OCI-LY3 (cell line): ENCODE measurements around the gene NOS1AP.

Experiments used
- H2AFZ ChIP-seq: fragments of 200-600, 300-600 bp; shearing (Covaris generic); 2 replicates; pipeline ENCODE4 v1.6.0; 2014; ENCODE audit warnings: antibody characterized with exemption, low read depth, low read length
- H3K27ac ChIP-seq: fragments of 200-600, 300-600 bp; sonication (generic); 2 replicates; pipeline ENCODE4 v1.5.1; 2014; ENCODE audit warnings: mild to moderate bottlenecking, low read length, moderate library complexity, mixed read lengths
- H3K27me3 ChIP-seq: fragments of 200-600, 300-600 bp; sonication (generic); 2 replicates; pipeline ENCODE4 v1.6.1; 2014; ENCODE audit warnings: low read depth, low read length, mixed read lengths
- H3K36me3 ChIP-seq: fragments of 200-600, 300-600 bp; sonication (generic); replicated peaks from 2 replicates; pipeline ENCODE3; 2014; ENCODE audit warnings: low read depth, low read length, mixed read lengths
- H3K4me1 ChIP-seq: fragments of 300-600, 200-600 bp; sonication (generic); 2 replicates; pipeline ENCODE4 v1.6.1; 2014; ENCODE audit warnings: low read length, mixed read lengths
- H3K4me2 ChIP-seq: fragments of 200-600, 300-600 bp; sonication (generic); 2 replicates; pipeline ENCODE4 v1.6.1; 2014; ENCODE audit warnings: low read length, mixed read lengths
- H3K4me3 ChIP-seq: fragments of 300-600, 200-600 bp; sonication (generic); 2 replicates; pipeline ENCODE4 v1.5.1; 2014; ENCODE audit warnings: antibody characterized with exemption, mild to moderate bottlenecking, low read length, moderate library complexity
- H3K79me2 ChIP-seq: fragments of 300-600, 200-600 bp; shearing (Covaris generic); 2 replicates; pipeline ENCODE4 v1.6.1; 2014; ENCODE audit warnings: mild to moderate bottlenecking, low read length, mixed read lengths
- H3K9ac ChIP-seq: fragments of 300-600, 200-600 bp; shearing (Covaris generic); 2 replicates; pipeline ENCODE4 v1.6.0; 2014; ENCODE audit warnings: mild to moderate bottlenecking, low read length, moderate library complexity
- H3K9me3 ChIP-seq: fragments of 200-600, 300-600 bp; shearing (Covaris generic); 2 replicates; pipeline ENCODE4 v1.6.1; 2014; ENCODE audit warnings: low read length, mixed read lengths; ENCODE audit not compliant: insufficient read depth
- H4K20me1 ChIP-seq: fragments of 200-600, 300-600 bp; sonication (generic); 2 replicates; pipeline ENCODE4 v1.6.1; 2016; ENCODE audit warnings: low read length, mixed read lengths; ENCODE audit not compliant: insufficient read depth
- CTCF ChIP-seq: fragments of 200-600, 300-600 bp; sonication (generic); IDR thresholded peaks from 2 replicates; pipeline ENCODE4 v1.5.1; 2014; ENCODE audit warnings: antibody characterized with exemption, low read length, low read depth
- EZH2phosphoT487 ChIP-seq: fragments of 200-600 bp; shearing (Covaris generic); IDR thresholded peaks from 2 replicates; pipeline ENCODE4 v1.6.1; 2018; ENCODE audit warnings: antibody characterized with exemption, mixed run types, low read depth

NOS1AP gene

GRCh38 chr1:162279136-162279498 is 209.6 kb downstream of the NOS1AP start:
- H3K79me2 ChIP-seq: no peaks in the 10 kb centered on the region
- no peak overlapping the region for H3K9ac ChIP-seq
- no peaks in the 10 kb centered on the region for H3K4me1 ChIP-seq
- H3K27ac ChIP-seq: no peak overlapping the region
- no peak overlapping the region for H2AFZ ChIP-seq
- H4K20me1 ChIP-seq: no peaks in the 10 kb centered on the region
- TF ChIP-seq EZH2phosphoT487: no peak
- TF ChIP-seq CTCF: no peak
- no peak overlapping the region for H3K4me2 ChIP-seq
- H3K36me3 ChIP-seq: no peaks in the 10 kb centered on the region
- peaks cover 47% of the 10 kb centered on the region for H3K27me3 ChIP-seq
- no peaks in the 10 kb centered on the region for H3K9me3 ChIP-seq
- no peak overlapping the region for H3K4me3 ChIP-seq

- Histone ChIP-seq H3K4me1 (no peaks in the 10 kb centered on the region), H2AFZ (no peak overlapping the region), H3K79me2 (no peaks in the 10 kb centered on the region), H3K4me2 (no peak overlapping the region), H4K20me1 (no peaks in the 10 kb centered on the region), H3K27me3 (peaks cover 68% of the 10 kb centered on the region), H3K9me3 (no peaks in the 10 kb centered on the region), H3K9ac (no peak overlapping the region), H3K4me3 (no peak overlapping the region), H3K27ac (no peak overlapping the region), H3K36me3 (no peaks in the 10 kb centered on the region)
- TF ChIP-seq CTCF (no peak), EZH2phosphoT487 (no peak)
Measured at GRCh38 chr1:162281426-162281825, 211.9 kb downstream of the NOS1AP start.

GRCh38 chr1:162283657-162284056 is 214.2 kb downstream of the NOS1AP start:
- no peak overlapping the region for H2AFZ ChIP-seq
- no peaks in the 10 kb centered on the region for H3K9me3 ChIP-seq
- H3K36me3 ChIP-seq: no peaks in the 10 kb centered on the region
- H3K4me1 ChIP-seq: no peaks in the 10 kb centered on the region
- H3K27me3 ChIP-seq: peaks cover 68% of the 10 kb centered on the region
- no peak overlapping the region for H3K27ac ChIP-seq
- no peak overlapping the region for H3K4me3 ChIP-seq
- no peak overlapping the region for H3K9ac ChIP-seq
- no peak for TF ChIP-seq CTCF
- no peak for TF ChIP-seq EZH2phosphoT487
- H3K79me2 ChIP-seq: no peaks in the 10 kb centered on the region
- no peaks in the 10 kb centered on the region for H4K20me1 ChIP-seq
- no peak overlapping the region for H3K4me2 ChIP-seq

- Histone ChIP-seq H3K4me3 (no peak overlapping the region), H3K9ac (no peak overlapping the region), H4K20me1 (no peaks in the 10 kb centered on the region), H3K9me3 (no peaks in the 10 kb centered on the region), H2AFZ (no peak overlapping the region), H3K79me2 (no peaks in the 10 kb centered on the region), H3K27ac (no peak overlapping the region), H3K4me2 (no peak overlapping the region), H3K36me3 (no peaks in the 10 kb centered on the region), H3K27me3 (peaks cover 63% of the 10 kb centered on the region), H3K4me1 (no peaks in the 10 kb centered on the region)
- TF ChIP-seq CTCF: no peak
- no peak for TF ChIP-seq EZH2phosphoT487
Measured at GRCh38 chr1:162284206-162284955, 214.9 kb downstream of the NOS1AP start.
